ENCODE measurements around the gene CNGB1. TPM values are rescaled to one million over a fixed set of nuclear protein-coding genes. Genes with fewer than 3 reads are reported as not detected.

The CNGB1 gene
- polyA plus RNA-seq, 1 donor (not counting 4 experiments of a cell fraction or from before 2014, with no cell fraction given): 0.08 TPM

DNA sequence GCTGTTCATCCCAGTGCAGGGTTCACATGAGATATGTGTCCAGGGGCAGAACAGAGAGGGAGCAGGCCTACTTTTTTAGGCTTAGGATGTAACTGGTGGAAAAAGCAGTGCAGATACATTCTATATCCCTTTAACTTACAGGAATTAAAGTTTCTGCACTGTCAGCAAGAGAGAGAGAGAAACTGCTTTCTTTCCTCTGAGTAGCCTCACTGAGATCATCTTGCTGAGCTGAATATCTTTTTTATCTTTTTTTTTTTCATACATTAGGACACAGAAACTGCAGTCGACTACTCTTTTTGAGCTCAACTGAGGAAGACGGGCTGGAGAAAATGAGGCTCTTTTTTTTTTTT, 50.1 kb downstream of the CNGB1 start:
- FAIRE-seq: no peak
- dilution Hi-C loops (cut with MboI; ENCODE audit: extremely low pct_ligation_motif_present, low sequenced_read_pairs): no loop called here
- no peaks in the 10 kb centered on the region for H3K9me3 ChIP-seq (ENCODE audit: control insufficient read depth, low read depth, low read length)

GRCh38 chr16:57920215-57920879, 50.6 kb downstream of the CNGB1 start:
- FAIRE-seq (peak; percentile 93), DNase-seq (ENCODE audit: low read depth, low spot score) (no peak)
- Histone ChIP-seq H3K9me3 (ENCODE audit: control insufficient read depth, low read depth, low read length) (no peaks in the 10 kb centered on the region), H3K4me1 (ENCODE audit: control insufficient read depth, extremely low read depth, insufficient read depth, low read length) (peaks cover 33% of the 10 kb centered on the region), H3K36me3 (ENCODE audit: control insufficient read depth in 2 of 2, extremely low read depth in 1 of 2, insufficient read depth in 2 of 2, low read length in 2 of 2) (no peaks in the 10 kb centered on the region), H3K4me2 (ENCODE audit: control insufficient read depth, extremely low read depth, insufficient read depth, low read depth, low read length) (peak overlapping the region; percentile 72), H3K9me1 (ENCODE audit: control insufficient read depth, extremely low read depth, insufficient read depth, low read length) (no peaks in the 10 kb centered on the region), H4K20me1 (ENCODE audit: control insufficient read depth, extremely low read depth, insufficient read depth, low read length) (no peaks in the 10 kb centered on the region), H3K27me3 (ENCODE audit: control insufficient read depth, extremely low read depth, insufficient read depth, low read length) (no peaks in the 10 kb centered on the region), H3K4me3 (ENCODE audit: control insufficient read depth in 2 of 3, extremely low read depth in 1 of 3, insufficient read depth in 2 of 3, low read depth in 1 of 3, low read length in 3 of 3) (peak overlapping the region in 1 of 3 experiments; percentile 29), H3K27ac (ENCODE audit: control insufficient read depth, insufficient read depth, low read length) (peak overlapping the region; percentile 53), H3K79me2 (ENCODE audit: control insufficient read depth, insufficient read depth, low read length) (no peaks in the 10 kb centered on the region), H2AFZ (ENCODE audit: control insufficient read depth, low read length) (peak overlapping the region; percentile 51), H3K9ac (ENCODE audit: control insufficient read depth, extremely low read depth, insufficient read depth, low read length) (peak overlapping the region; percentile 16)
- TF ChIP-seq, protein P1, sequence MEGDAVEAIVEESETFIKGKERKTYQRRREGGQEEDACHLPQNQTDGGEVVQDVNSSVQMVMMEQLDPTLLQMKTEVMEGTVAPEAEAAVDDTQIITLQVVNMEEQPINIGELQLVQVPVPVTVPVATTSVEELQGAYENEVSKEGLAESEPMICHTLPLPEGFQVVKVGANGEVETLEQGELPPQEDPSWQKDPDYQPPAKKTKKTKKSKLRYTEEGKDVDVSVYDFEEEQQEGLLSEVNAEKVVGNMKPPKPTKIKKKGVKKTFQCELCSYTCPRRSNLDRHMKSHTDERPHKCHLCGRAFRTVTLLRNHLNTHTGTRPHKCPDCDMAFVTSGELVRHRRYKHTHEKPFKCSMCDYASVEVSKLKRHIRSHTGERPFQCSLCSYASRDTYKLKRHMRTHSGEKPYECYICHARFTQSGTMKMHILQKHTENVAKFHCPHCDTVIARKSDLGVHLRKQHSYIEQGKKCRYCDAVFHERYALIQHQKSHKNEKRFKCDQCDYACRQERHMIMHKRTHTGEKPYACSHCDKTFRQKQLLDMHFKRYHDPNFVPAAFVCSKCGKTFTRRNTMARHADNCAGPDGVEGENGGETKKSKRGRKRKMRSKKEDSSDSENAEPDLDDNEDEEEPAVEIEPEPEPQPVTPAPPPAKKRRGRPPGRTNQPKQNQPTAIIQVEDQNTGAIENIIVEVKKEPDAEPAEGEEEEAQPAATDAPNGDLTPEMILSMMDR (optimal IDR thresholded peaks at IDR 0.05 in 1 of 3, IDR thresholded peaks at IDR 0.05 in 1 of 3, conservative IDR thresholded peaks at IDR 0.05 in 1 of 3; ENCODE audit: extremely low read depth in 1 of 3, insufficient read depth in 2 of 3, low read length in 3 of 3): no peak
- TF ChIP-seq EZH2 (IDR thresholded peaks at IDR 0.05; ENCODE audit: low read length): no peak
- dilution Hi-C loops (cut with MboI; ENCODE audit: extremely low pct_ligation_motif_present, low sequenced_read_pairs): no loop called here

More for the DNA sequence above, 50.1 kb downstream of the CNGB1 start:
- DNase-seq (ENCODE audit: low read depth, low spot score): no peak
- Histone ChIP-seq H3K27me3 (ENCODE audit: control insufficient read depth, extremely low read depth, insufficient read depth, low read length) (no peaks in the 10 kb centered on the region), H3K79me2 (ENCODE audit: control insufficient read depth, insufficient read depth, low read length) (no peaks in the 10 kb centered on the region), H3K9ac (ENCODE audit: control insufficient read depth, extremely low read depth, insufficient read depth, low read length) (no peak overlapping the region), H3K4me1 (ENCODE audit: control insufficient read depth, extremely low read depth, insufficient read depth, low read length) (peaks cover 33% of the 10 kb centered on the region), H3K9me1 (ENCODE audit: control insufficient read depth, extremely low read depth, insufficient read depth, low read length) (no peaks in the 10 kb centered on the region), H3K4me2 (ENCODE audit: control insufficient read depth, extremely low read depth, insufficient read depth, low read depth, low read length) (peak overlapping the region; percentile 72), H3K27ac (ENCODE audit: control insufficient read depth, insufficient read depth, low read length) (peak overlapping the region; percentile 53), H3K36me3 (ENCODE audit: control insufficient read depth in 2 of 2, extremely low read depth in 1 of 2, insufficient read depth in 2 of 2, low read length in 2 of 2) (no peaks in the 10 kb centered on the region), H3K4me3 (ENCODE audit: control insufficient read depth in 2 of 3, extremely low read depth in 1 of 3, insufficient read depth in 2 of 3, low read depth in 1 of 3, low read length in 3 of 3) (peak overlapping the region in 1 of 3 experiments; percentile 29), H2AFZ (ENCODE audit: control insufficient read depth, low read length) (peak overlapping the region; percentile 51), H4K20me1 (ENCODE audit: control insufficient read depth, extremely low read depth, insufficient read depth, low read length) (no peaks in the 10 kb centered on the region)
- TF ChIP-seq EZH2 (IDR thresholded peaks at IDR 0.05; ENCODE audit: low read length): no peak
- TF ChIP-seq, protein P1 (optimal IDR thresholded peaks at IDR 0.05 in 1 of 3, IDR thresholded peaks at IDR 0.05 in 1 of 3, conservative IDR thresholded peaks at IDR 0.05 in 1 of 3; ENCODE audit: extremely low read depth in 1 of 3, insufficient read depth in 2 of 3, low read length in 3 of 3): no peak

All from keratinocyte (primary cell).